ENCODE results near the gene ALG11.

Gene ALG11

GRCh38 chr13:51997641-51998330 lies 14.4 kb upstream of the ALG11 start:
- no peak for DNase-seq (ENCODE audit: low read depth in 2 of 2, low spot score in 1 of 2)

- DNase-seq (ENCODE audit: low read depth in 2 of 2, low spot score in 1 of 2), result no peak
Measured at GRCh38 chr13:51998723-51999509, 13.3 kb upstream of the ALG11 start.

GRCh38 chr13:51999510-51999911 lies 12.7 kb upstream of the ALG11 start:
- no peak for DNase-seq (ENCODE audit: low read depth in 2 of 2, low spot score in 1 of 2)

GRCh38 chr13:51999921-52000320 lies 12.3 kb upstream of the ALG11 start:
- DNase-seq (ENCODE audit: low read depth in 2 of 2, low spot score in 1 of 2), result no peak

- no peak for DNase-seq (ENCODE audit: low read depth in 2 of 2, low spot score in 1 of 2)
Measured at GRCh38 chr13:52001120-52001731, 11.0 kb upstream of the ALG11 start.

GRCh38 chr13:52002361-52002760 lies 9.8 kb upstream of the ALG11 start:
- no peak for DNase-seq (ENCODE audit: low read depth in 2 of 2, low spot score in 1 of 2)

- no peak for DNase-seq (ENCODE audit: low read depth in 2 of 2, low spot score in 1 of 2)
Measured at GRCh38 chr13:52003541-52003940, 8.7 kb upstream of the ALG11 start.

GRCh38 chr13:52004511-52005170 lies 7.6 kb upstream of the ALG11 start:
- DNase-seq (ENCODE audit: low read depth in 2 of 2, low spot score in 1 of 2), result no peak

GRCh38 chr13:52005841-52006522 lies 6.2 kb upstream of the ALG11 start:
- DNase-seq (ENCODE audit: low read depth in 2 of 2, low spot score in 1 of 2), result no peak

GRCh38 chr13:52006523-52007245 lies 5.5 kb upstream of the ALG11 start:
- no peak for DNase-seq (ENCODE audit: low read depth in 2 of 2, low spot score in 1 of 2)

- DNase-seq (ENCODE audit: low read depth in 2 of 2, low spot score in 1 of 2), result no peak
Measured at GRCh38 chr13:52009946-52010345, 2.3 kb upstream of the ALG11 start.

GRCh38 chr13:52010890-52011631 lies 1.1 kb upstream of the ALG11 start, which contains the start of gene ATP7B:
Gene ATP7B (minus strand): TSS chr13:52011450. CDS start chr13:52011337, 113 bp downstream.
- DNase-seq (ENCODE audit: low read depth in 2 of 2, low spot score in 1 of 2), result no peak

GRCh38 chr13:52012512-52012836 lies 276 bp downstream of the ALG11 start:
- DNase-seq (ENCODE audit: low read depth in 2 of 2, low spot score in 1 of 2), result no peak

GRCh38 chr13:52016296-52016695 lies 4.1 kb downstream of the ALG11 start:
- DNase-seq (ENCODE audit: low read depth in 2 of 2, low spot score in 1 of 2), result no peak

- DNase-seq (ENCODE audit: low read depth in 2 of 2, low spot score in 1 of 2), result no peak
Measured at GRCh38 chr13:52020191-52020590, 8.0 kb downstream of the ALG11 start.

- no peak for DNase-seq (ENCODE audit: low read depth in 2 of 2, low spot score in 1 of 2)
Measured at GRCh38 chr13:52022356-52022755, 10.2 kb downstream of the ALG11 start.

- DNase-seq (ENCODE audit: low read depth in 2 of 2, low spot score in 1 of 2), result no peak
Measured at GRCh38 chr13:52024481-52024880, 12.3 kb downstream of the ALG11 start, which contains the start of gene UTP14C. Gene UTP14C (plus strand): TSS chr13:52024691. CDS start chr13:52028805, 4,114 bp downstream.

- DNase-seq (ENCODE audit: low read depth in 2 of 2, low spot score in 1 of 2), result no peak
Measured at GRCh38 chr13:52025475-52026245, 13.5 kb downstream of the ALG11 start.

GRCh38 chr13:52026246-52026626 lies 14.0 kb downstream of the ALG11 start:
- DNase-seq (ENCODE audit: low read depth in 2 of 2, low spot score in 1 of 2), result no peak
